ENCODE measurements around the gene RETREG1.
"Not testable (repeated sequence)": the region's sequence is repeated elsewhere in the genome, so short reads cannot be mapped to it uniquely, and the experiment has no call there.

RETREG1 gene

DNA sequence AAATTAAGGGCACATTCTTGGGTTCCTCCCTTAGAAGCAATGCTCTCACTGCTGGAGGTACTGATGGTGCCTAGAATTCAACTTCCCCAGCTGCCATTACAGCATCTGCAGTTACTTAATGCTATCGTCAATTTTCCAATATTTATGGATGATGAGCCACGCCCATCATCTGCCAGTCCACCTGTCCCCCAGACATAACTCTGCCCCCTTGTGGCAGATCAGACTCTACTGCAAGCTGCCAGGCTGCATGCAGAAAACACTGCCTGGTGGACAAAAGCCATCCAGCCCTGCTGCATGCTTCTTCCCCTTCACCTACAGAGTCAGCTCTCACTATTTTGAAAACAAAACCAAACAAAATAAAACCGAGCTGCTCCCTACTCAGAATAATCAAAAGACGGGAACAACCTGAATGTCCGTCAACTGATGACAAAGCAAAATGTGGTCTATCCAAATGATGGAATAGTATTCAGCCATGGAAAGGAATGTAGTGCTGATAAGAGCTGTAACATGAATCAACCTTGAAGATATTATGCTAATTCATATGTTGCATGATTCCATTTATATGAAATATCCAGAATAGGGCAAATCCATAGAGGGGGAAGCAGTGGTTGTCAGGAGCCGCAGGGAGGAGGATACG, 66.4 kb downstream of the RETREG1 start:
- DNase-seq = no peak

DNA sequence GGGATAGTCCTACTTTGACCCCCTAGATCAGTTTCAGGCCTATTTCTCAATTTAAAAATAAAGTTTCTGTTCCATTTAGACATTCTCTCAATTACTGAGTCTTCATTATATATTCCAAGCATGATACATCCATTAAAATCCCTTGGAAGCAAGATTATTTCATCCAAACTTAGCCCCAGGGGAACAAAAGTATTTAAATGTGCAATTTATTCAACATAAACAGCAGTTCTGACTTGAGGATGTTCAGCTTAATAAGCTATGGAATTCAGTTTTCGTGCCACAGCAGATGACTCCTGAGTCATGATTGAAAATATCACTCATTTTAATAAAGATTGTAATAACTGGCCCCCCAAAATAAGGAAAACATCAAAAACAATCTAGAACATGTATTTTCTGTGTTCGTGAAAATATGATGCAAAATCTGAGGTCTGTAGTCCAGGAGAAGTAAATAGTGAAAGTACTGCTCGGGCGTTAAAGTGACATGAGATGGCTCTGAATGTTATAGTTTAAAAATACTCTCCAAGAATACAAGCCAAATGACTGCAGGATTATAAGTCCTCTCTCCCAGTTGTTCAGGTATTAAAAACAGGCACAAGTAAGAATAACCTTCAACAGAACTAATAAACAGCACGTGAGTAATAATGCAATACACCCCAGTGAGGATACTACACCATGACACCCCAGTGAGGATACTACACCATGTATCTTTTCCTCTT, 67.1 kb downstream of the RETREG1 start:
- no peak for DNase-seq

DNA sequence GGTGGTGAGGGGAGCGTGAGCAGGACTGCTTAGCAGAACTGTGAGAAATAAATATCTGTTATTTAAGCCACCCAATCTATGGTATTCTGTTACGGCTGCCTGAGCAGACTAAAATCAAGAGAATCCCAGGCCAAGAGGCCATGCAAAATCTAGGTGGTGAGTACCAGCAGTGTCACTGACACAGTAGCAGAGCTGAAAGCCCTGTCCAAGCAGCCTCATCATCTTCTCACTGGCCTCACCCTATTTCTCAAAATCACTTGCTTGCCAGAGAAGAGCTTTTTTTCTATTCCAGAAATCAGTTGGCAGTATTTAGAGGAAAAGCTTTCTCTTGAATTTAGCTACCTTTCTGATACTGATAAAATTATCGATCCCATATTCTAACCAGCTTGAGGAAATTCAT, 68.0 kb downstream of the RETREG1 start:
- no peak for DNase-seq

DNA sequence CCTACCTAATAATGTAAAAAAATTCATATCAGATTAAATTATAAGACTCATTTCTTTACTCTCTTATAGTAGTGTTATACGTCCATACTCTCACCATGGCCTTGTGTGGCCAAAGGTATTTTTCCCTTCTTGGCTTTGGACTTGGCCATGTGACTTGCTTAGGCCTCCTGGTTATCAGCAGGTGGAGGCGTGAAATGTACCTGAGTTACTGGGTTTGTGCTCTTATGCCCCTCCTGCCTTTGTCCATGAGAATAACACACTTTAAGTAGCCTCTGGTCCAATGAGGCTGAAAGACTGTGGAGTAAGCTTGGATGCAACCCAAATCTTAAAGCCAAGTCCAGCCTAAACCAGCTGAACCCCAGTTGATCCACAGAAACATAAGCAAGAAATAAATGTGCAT, 68.7 kb downstream of the RETREG1 start:
- DNase-seq = no peak

DNA sequence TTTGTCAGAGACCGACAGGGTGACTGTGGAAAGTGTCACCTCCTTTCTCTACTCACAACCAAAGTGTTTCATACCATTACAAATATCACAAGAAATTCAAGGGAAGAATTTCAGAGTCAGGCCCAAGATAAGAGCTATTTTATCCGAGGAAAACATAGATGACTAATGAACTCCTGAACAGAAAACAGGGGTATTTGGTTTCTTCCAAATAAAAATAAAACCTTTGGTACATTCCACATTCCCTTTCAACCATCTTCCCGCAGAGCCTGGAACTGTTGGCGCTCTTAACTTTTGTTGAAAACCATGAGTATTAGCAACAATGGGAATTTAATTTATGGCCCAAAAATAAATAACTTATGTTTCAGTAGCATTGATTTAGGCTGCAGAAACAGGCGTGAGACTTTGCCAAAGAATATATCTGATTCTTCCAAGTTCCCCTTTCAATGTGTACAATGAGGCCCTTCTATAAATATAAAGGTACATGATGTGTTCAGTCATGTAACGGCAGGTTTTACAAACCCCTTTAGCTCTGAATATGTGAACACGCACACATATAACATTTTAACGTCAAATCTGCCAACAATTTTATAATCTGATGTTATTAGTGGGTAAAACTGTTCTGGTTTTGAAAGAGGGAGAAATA, 69.5 kb downstream of the RETREG1 start:
- DNase-seq = no peak

- no peak for DNase-seq
These were observed 70.1 kb downstream of the RETREG1 start for GRCh38 chr5:16546732-16547131.

DNA sequence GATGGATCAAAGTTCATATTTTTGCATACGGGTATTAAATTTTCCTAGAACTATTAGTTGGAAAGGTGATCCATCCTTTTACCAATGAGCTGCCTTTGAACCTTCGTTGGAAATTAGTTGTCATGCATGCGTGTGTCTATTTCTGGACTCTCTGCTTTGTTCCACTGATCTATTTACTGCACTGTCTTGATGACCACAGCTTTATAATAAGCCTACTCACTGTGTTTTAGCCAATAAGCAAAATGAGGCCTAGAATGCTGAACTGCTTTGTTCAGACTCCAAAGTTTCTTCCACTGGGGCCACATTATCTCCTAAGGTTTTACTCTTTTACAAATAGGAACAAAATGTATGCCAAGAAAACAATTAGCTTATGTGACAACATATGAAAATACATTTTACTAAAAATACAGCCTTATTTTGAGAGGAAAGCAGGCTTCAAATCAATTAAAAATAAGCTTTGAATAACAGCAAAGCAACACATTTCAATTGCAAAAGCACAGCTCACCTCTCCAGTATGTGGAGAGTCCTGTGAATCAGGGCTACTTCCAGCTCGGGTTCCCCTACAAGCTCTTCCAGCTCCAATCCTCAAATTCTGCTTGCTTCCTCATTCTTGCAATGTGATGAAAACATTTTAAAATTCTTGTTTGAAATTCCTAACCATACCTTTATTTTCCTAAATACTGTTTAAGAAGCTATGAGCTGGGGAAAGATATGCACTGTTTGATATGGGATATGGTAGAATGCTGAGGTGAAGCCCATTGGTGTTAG, 72.0 kb downstream of the RETREG1 start:
- DNase-seq = no peak

DNA sequence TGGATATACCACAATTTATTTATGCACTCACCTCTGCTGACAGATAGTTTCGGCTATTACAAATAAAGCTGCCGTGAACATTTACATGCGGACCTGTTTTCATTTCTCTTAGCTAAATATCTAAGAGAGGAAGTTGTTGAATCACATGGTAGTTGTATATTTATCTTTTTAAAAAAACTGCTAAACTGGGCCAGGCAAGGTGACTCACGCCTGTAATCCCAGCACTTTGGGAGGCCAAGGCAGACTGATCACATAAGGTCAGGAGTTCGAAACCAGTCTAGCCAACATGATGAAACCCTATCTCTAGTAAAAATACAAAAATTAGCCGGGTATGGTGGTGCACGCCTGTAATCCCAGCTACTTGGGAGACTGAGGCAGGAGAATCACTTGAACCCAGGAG, 73.6 kb downstream of the RETREG1 start:
- DNase-seq = not testable (repeated sequence)

DNA sequence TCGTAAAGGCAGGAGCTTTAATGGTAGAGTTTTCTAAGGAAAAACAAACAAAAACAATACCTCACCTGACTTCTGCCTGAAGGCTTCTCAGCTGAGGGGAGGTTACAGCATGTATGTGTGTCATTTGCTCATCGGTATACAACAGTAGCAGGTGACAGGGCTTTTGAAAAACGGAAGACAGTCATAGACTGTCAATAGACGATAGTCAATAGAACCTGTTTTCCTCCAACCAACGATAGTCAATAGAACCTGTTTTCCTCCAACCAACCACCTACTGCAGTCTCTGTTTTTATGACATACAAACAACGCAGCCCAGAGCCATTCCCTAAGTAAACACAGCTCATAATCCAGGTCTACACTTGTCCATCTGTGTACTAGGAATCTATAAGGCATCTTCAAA, 74.6 kb downstream of the RETREG1 start:
- peak; percentile 48 for DNase-seq

DNA sequence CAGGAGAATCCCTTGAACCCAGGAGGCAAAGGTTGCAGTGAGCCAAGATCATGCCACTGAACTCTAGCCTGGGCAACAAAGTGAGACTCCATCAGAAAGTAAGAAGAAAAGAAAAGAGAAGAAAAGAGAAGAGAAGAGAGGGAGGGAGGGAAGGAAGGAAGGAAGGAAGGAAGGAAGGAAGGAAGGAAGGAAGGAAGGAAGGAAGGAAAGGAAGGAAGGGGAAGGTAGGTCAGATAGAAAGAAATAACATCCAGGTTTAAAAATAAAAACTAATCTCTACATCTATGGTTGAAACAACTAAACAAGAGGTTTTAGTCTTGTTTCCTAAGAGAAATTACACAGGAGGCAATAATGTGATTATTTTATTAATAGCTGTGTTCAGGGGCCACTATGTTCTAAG, 75.2 kb downstream of the RETREG1 start:
- not testable (repeated sequence) for DNase-seq

DNA sequence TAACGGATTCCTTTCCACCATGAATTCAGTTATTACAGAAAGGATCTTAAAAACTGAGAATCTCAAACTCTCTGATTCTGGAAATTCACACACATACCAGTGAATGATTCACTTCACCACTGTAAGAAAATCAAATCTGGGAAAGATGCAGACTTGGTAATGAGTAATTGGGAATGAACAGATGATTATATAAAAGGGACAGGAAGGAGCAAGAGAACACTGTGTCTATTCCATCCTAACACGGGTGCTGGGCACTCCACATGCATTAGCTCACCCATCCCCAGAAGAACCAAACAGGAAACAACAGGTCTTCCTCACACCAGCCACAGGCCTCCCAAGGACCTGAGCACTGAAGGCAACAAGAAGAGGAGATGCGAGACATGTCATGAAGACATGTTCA, 76.4 kb downstream of the RETREG1 start:
- DNase-seq = no peak

DNA sequence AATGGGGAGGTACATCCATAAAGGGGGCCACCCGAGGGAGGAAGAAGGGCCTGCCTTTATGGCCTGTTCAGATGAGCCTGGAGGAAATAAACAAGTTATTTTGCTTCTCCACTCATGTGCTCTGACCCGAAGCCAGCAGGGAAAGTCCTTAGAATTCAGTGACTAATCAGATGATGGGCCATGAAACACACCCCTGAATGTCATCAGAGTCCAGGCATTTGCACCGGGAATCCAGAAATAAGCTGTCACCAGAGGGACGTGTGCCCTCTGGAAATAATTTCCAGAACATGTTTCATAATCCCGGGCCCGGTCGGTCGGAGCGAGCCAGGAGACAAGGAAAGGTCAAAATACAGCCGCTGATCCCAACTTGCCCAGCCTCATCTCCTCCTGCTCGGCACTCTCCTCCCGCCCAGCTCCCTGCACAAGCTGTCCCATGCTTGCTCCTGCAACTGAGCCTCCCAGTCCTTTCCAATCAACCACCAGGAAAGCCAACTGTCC, 77.6 kb downstream of the RETREG1 start:
- DNase-seq = no peak

- DNase-seq = no peak
These were observed 78.8 kb downstream of the RETREG1 start for GRCh38 chr5:16538006-16538405.

- DNase-seq = no peak
These were observed 80.0 kb downstream of the RETREG1 start for GRCh38 chr5:16536818-16537217.

DNA sequence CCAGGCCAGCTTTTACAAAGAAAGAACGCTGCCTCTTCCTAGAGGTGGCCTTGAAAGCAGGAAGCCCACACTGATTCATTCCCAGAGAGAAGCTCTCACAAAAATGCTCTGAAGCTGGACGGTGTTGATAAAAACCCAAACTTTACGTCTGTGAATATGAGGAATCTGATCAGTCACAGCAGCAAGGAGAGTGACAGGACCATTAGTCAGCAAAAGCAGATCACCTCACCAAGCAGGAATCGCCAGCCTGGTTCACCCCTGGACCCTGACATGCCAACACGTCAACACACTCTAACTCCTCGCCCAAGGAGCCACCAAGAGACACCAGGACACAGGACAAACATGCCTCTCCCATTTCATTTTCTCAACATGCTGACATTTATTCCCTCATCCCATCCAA, 80.6 kb downstream of the RETREG1 start:
- DNase-seq = no peak

DNA sequence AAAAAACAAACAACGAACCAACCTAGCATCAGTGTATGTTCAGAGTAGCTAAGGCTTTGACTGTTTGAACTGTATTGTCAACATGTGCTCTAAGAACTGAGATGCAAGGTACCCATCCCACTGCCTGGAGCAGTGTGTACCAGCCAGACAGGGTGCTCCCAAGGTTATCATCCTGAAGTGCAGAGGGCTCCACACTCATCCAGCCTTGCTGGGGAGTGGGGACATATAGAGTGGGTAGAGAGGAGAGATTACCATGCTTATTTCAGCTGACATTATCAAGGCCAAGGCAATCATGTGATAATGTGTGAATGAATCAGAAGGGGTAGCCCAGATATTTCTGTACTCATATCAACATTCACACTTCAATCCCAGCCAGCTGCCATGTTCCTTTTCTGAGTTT, 82.5 kb downstream of the RETREG1 start:
- DNase-seq = no peak

- DNase-seq = no peak
These were observed 85.6 kb downstream of the RETREG1 start for GRCh38 chr5:16531063-16531648.

- peak; percentile 30 for DNase-seq
These were observed 87.5 kb downstream of the RETREG1 start for GRCh38 chr5:16529306-16529705.

DNA sequence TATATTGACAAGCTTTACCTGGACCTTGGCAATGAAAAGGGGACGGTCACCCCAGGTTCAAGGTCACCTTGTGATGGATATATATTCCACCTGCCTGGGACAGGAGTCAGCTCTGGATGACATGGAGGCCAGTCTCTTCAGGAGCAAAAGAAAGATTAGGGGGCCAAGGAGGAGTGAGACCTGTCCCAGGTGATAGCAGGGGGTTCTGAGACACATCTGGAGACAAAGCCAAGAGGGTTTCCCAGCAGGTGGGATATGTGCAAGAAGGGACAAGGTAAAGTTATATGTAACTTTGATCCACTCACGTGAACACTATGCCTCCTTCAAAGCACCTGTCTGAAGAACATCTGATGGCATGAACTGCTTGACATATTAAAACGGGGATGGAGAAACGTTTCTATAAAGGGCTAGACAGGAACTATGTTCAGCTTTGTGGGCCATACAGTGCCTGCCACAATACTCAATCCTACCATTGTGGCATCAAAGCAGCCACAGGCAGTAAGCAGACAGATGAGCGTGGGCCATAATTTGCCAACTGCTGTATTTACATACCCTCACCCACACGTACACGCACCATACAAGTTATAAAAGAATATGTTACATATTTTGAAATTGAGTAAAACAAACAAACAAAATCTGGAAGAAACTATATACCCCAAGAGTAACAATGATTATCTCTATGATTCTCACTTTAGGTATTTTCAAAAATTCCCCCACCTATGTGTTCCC, 88.3 kb downstream of the RETREG1 start:
- DNase-seq = no peak

DNA sequence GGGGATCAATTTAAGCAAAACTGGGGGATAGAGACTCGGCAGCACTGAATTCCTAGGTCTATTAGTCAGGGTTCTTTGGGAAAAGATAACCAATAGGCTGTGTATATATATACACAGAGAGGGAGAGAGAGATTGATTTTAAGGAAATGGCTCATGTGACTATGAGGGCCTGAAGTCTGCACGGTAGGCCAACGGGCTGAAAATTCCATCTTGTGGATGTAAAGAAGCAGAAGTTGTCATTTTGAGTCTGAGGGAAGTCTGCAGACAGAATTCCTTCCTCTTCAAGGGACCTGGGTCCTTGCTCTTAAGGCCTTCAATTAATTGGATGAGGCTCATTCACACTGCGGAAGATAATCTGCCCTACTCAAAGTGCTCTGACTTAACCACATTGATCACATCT, 91.1 kb downstream of the RETREG1 start:
- no peak for DNase-seq

DNA sequence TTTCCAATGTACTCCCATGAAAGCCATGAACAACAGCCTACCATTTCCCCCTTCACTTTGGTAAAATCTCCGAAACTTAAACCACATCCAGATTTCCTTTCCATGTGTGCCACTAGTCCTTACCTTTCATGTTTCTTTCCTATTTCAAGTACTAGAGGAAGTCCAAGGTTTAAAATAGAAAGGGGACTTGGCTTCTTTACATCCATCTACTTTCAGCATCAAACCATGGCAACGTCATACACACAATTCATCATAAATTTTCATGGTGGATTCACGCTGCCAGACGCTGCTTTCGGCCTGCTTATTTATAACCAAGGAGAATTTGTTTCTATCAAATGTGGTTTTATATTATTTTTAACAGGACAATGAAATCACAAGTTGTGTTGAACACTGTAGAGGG, 92.5 kb downstream of the RETREG1 start:
- DNase-seq = no peak

All from NCI-H1417 treated with DMSO at 0.1 percent for 48 hours (cell line).